ENCODE data around the gene TSPAN18.
"Not testable (repeated sequence)": the region's sequence is repeated elsewhere in the genome, so short reads cannot be mapped to it uniquely, and the experiment has no call there.

TSPAN18 gene

DNA sequence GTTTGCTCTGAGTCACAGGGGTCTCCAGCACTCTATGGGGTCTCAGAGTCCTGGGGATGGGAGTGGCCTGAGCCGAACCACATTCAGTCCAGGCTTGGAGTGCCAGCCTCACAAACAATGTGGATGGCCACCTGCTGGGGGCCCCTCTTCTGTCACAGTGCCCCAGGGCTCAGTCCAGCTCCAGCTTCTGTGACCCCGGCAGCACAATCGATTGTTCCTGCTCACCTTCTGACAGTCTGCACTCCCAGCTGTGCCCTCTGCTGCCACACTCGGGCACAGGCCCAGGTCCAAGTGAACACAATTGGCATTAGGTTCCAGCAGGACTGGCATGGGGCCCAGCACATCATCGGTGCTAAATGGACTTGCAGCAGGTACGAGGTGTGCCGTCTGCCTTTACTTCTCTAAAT, 139.1 kb downstream of the TSPAN18 start:
- TF ChIP-seq POLR2A (IDR thresholded peaks at IDR 0.05; ENCODE audit: low read length) = no peak
- TF ChIP-seq GATA1 (IDR thresholded peaks at IDR 0.05; ENCODE audit: low read depth, low read length) = no peak
- no peak for DNase-seq

DNA sequence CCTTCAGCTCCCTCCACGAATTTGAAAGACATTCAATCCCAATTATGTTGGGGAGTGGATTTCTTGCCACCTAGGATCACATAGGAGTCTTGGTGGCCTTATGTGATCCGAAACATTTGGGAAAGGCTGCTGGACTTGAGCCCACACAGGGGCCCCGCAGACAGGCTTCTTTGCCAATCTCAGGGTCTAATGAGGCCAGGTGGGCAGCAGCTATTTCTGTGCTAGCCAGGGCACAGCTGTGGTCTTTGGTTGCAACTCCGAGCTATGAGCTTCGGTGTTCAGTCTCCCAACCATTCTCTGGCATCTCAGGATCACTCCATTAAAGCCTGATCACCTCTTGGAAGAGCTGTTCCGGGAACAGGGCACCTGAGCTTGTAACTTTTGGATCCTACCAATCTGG, 139.5 kb downstream of the TSPAN18 start:
- no peak for TF ChIP-seq GATA1 (IDR thresholded peaks at IDR 0.05; ENCODE audit: low read depth, low read length)
- TF ChIP-seq POLR2A (IDR thresholded peaks at IDR 0.05; ENCODE audit: low read length) = no peak
- DNase-seq = no peak

DNA sequence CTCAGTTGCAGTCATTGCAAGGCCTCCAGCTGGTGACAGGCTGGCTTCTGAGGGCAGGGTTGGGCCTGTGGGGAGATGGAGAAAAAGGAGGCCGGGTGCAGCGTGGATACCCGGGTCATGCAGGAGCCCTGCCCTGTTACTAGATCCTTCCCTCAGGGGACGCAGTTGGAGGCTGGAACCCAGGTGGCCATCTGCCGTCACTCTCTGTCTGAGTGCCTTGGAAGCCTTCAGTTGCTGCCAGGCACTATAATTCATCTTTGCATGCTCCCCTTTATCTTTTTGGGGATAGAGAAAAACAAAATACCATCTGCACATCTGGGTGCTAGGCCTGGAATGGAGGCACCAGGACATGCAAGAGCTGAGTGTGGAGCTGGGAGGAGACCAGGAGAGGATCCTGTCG, 141.3 kb downstream of the TSPAN18 start:
- TF ChIP-seq GATA1 (IDR thresholded peaks at IDR 0.05; ENCODE audit: low read depth, low read length) (no peak), POLR2A (IDR thresholded peaks at IDR 0.05; ENCODE audit: low read length) (no peak)
- DNase-seq = no peak

DNA sequence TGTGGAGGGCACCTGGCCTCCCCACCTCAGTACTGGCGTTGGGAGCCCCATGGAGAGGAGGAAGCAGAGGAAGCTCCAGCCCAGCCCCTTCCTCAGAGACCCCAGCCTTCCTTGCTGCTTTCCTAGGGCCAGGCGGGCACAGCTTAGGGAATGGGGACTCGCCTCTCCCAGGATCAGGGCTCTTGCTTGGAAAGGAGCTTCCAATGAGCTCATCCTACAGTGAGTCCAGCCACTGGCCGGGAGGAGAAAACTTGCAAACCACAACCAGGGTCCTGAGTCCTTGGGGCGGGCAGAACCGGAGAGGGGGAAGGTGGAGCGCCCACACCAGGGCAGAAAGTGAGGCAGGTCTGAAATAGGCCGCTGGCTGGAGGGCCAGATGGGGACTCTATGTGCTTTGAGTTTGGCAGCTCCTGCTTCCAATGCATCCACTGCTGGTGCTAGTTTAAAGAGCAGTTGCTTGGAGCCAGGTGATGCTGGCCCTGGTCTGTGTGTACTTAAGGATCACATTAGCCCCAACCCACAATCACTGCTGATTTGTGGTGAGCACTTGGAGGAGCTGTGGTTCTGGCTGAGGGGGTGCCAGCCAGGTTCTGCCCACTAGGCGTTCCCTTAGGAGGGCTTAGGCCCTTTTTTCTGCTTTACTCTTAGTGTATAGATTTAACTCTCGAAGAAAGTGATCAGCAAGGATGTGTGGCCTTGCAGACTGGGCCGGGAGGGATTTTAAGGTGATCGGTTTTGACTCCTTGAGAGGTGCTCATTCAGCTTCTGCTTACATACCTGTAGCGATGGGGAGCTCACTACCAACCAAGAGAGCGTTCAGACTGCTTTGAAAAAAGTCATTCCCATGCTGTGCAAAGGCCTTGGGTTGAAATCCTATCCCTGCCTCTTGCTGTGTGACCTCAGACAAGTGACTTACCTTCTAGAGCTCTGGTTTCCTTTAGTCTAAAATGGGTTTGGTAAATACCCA, 142.0 kb downstream of the TSPAN18 start:
- no peak for TF ChIP-seq POLR2A (IDR thresholded peaks at IDR 0.05; ENCODE audit: low read length)
- TF ChIP-seq GATA1 (IDR thresholded peaks at IDR 0.05; ENCODE audit: low read depth, low read length) = no peak
- DNase-seq = no peak

DNA sequence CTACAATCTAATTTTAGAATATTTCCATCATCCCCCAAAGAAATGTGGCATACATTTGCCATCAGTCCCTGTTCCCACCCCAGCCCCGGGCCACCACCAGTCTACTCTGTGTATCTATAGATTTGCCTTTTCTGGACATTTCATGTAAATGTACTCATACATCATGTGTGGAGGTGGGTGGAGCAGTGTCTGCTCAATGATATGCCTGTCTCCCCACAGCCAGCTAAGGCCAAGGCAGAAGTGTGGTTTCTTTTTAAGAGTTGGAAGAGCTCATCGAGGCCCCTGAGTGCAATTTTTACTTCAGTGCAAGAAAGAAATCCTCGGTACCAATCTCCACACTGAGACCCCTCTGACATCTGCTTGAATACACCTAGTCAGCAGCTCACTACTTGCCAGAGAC, 143.4 kb downstream of the TSPAN18 start:
- no peak for DNase-seq
- TF ChIP-seq POLR2A (IDR thresholded peaks at IDR 0.05; ENCODE audit: low read length) (no peak), GATA1 (IDR thresholded peaks at IDR 0.05; ENCODE audit: low read depth, low read length) (no peak)

DNA sequence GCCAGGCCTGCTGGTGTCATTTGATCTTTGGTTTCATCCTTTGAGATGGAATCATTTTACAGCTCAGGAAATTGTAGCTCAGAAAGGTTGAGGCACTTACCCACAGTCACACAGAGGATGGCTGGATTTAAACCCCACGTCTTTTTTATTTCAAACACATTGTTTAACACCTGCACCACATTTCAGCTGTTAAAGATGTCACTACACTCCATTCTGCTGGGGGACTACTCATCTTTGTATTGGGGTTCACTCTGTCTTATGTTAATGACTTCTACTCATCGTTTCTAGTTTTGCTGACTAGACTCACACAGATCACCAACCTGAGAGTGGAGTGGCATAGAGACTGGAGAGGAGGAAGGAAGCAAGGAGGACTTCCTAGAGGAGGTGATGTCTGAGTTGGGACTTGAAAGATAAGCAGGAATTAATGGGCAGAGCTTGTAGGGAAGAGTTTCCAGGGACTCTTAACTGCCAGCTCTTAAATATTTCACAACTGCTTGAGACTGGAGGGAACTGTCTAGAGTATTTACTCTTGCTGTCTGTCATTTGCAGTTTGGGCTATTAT, 143.9 kb downstream of the TSPAN18 start:
- no peak for TF ChIP-seq GATA1 (IDR thresholded peaks at IDR 0.05; ENCODE audit: low read depth, low read length)
- TF ChIP-seq POLR2A (IDR thresholded peaks at IDR 0.05; ENCODE audit: low read length) = no peak

DNA sequence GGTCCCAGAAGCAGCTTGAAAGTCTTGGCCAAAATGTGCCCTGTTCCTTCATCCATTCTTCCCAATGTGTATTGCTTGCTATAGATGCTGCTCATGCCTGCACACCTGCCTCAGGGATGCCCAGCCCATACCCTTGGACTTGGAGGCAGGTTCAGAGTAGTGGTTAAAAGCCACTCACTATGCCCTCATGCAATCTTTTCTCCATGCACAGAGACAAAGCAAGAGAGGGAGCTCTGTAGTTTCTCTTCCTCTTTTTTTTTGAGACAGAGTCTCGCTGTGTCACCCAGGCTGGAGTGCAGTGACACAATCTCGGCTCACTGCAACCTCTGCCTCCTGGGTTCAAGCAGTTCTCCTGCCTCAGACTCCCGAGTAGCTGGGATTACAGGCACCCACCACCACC, 144.9 kb downstream of the TSPAN18 start:
- DNase-seq = not testable (repeated sequence)

More for the DNA sequence above, 143.9 kb downstream of the TSPAN18 start:
- DNase-seq = no peak

DNA sequence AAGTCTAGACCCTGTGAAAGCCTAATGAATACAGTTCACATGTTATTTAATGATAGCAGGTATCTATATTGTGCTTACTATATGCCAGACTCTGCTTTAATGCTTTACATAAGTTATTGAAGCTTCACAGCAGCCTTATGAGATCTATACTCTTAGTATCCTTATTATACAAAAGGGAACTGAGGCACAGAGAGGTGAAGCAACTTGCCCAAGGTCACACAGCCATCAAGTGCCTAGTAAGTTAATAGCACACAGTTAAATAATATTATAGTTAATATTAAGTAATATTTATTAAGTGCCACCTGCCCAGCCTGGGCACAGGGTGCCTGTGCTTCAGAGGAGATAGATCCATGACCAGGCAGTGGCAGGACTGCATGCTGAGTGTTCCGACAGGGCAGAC, 145.8 kb downstream of the TSPAN18 start:
- no peak for TF ChIP-seq GATA1 (IDR thresholded peaks at IDR 0.05; ENCODE audit: low read depth, low read length)
- no peak for TF ChIP-seq POLR2A (IDR thresholded peaks at IDR 0.05; ENCODE audit: low read length)
- DNase-seq = no peak

DNA sequence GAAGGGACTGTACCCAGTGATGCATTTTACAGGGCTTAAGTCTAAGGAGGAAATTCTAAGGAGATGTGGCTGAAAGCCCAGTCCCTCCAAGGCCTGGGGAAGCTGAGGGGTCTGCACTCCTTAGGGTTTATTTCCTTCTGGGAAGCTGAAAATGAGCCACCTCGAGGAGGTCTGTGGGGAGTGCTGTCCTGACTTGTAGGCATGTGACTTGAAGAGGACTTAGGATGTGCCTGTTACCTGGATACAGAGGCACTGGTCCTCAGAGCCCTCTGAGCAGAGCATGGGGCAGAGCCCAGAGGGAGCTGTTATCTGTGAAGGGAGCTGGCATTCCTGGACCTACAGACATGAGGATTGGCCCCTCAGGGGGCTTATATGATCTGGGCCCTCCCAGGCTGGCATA, 146.8 kb downstream of the TSPAN18 start:
- DNase-seq = no peak
- TF ChIP-seq GATA1 (IDR thresholded peaks at IDR 0.05; ENCODE audit: low read depth, low read length) = no peak
- TF ChIP-seq POLR2A (IDR thresholded peaks at IDR 0.05; ENCODE audit: low read length) = no peak

DNA sequence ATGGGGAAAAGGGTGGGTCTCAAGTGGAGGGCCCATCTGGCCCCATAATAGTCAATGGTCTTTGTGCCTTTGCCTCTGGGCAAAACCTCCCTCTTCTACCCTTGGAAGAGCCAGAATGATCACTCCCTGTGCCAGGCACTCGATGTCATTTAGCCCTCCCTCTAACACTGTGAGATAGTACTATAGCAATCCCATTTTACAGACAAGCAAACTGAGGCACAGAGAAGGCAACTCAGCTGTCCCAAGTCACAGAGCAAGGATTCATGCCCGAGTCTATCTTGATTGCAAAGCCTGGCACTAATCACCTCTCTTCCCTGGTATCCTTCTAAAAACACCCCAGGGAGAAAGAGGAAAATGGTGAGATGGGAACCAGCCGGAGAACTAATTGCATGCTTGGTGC, 147.5 kb downstream of the TSPAN18 start:
- TF ChIP-seq POLR2A (IDR thresholded peaks at IDR 0.05; ENCODE audit: low read length) (no peak), GATA1 (IDR thresholded peaks at IDR 0.05; ENCODE audit: low read depth, low read length) (no peak)
- DNase-seq = no peak

DNA sequence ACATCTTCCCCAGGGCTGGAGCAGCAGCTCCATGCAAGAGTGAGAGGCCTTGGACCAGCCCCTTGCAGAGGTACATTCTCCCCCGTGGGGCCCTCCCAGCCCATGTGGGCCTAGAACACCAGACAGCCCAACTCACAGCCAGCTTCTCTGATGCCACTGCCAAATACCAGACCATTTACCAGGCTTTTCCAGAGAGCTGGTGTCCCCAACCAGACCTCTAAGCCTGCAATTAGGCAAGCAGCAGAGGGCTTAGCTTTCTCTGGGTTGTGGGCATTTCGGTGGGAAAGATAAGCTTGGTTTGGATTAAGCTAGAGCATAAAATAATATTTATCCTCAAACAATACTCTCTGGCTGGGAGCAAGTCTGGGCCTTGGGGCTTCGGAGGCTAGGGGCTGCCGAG, 148.3 kb downstream of the TSPAN18 start:
- DNase-seq = no peak
- TF ChIP-seq POLR2A (IDR thresholded peaks at IDR 0.05; ENCODE audit: low read length) (no peak), GATA1 (IDR thresholded peaks at IDR 0.05; ENCODE audit: low read depth, low read length) (no peak)

DNA sequence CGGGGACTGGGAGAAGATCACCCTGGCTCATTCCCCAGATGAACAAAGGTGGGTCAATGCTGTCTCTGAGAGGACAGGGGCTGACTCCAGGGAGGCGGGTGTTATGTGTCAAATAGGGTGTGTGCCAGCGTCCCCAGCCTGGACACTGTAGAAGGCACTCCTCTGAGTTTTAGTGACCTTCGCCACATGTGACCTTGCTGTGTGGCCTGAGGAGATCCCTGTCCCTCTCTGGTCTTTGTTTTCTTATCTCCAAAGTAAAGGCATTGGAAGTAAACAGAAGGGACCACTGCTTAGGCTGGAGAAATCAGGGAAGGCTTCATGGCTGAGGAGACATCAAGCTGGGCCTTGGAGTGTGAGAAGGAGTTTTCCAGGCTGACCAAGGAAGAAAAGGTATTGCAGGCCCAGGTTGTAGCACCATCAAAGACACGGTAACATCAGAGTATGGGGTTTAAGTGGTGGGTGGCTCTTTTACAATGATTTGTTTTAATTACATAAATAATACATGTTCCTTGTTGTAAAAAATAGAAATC, 149.5 kb downstream of the TSPAN18 start:
- DNase-seq = no peak

DNA sequence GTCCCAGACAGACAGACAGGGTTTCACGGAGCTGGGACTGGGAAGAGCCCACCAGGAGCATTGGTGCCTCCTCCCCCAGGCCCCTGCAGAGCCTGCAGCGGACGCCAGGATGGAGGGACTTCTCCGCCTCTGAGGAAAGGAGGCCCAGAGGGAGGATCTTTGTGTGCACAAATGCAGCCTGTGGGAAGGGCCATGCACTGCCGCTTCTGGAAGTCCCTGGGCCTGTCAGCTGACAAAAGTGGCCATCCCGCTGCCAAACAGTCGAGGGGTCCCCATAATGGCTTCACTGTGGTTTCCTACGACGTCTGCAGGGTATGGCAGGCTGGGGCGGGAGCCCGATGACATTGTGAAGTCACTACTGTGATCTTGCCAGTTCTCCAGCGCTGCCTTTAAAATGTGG, 150.1 kb downstream of the TSPAN18 start:
- TF ChIP-seq POLR2A (IDR thresholded peaks at IDR 0.05; ENCODE audit: low read length) (no peak), GATA1 (IDR thresholded peaks at IDR 0.05; ENCODE audit: low read depth, low read length) (no peak)
- no peak for DNase-seq

More for the DNA sequence above, 149.5 kb downstream of the TSPAN18 start:
- TF ChIP-seq POLR2A (IDR thresholded peaks at IDR 0.05; ENCODE audit: low read length) (no peak), GATA1 (IDR thresholded peaks at IDR 0.05; ENCODE audit: low read depth, low read length) (no peak)

DNA sequence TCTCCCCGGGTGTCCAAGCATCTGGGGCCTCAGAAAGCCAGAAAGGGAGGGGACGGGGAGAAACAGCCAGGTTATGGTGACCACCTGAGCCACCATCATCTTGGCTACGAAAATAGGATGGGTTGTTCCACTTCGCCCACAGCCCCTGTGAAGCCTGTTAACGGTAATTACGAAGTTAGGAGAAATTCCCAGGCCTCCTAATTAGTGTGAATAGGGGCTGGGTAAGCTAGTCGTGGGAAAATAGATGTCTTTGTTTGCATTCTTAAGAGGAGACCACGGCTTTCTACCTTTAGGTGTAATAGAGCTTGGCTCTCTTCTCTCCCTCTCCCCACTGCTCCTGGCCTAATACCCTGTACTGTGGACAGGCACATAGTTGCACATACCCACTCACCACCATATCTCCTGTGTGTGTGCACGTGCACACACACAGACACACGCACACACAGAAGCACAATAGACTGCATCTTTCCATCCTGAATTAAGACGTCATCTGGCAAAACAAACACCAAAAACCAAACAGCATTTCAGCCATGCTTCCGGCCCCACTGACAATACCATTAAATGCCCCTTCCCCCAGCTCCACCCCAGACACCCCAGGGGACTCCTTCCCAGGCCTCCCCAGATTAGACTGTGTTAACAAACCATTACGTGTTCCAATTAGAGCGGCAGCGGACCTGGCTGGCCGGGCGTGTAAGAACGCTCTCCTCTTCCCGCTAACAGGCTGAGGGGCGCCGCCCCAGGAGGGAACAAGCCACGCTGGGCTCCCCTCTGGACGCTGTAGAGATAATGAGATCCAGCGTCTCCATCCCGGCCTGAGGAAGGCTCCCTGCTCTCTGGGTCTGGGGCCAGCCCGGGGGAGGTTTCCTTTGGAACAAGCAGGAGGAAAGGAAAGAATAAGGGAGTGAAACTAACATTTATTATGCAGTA, 151.1 kb downstream of the TSPAN18 start:
- TF ChIP-seq POLR2A (IDR thresholded peaks at IDR 0.05; ENCODE audit: low read length) (no peak), GATA1 (IDR thresholded peaks at IDR 0.05; ENCODE audit: low read depth, low read length) (no peak)
- DNase-seq = no peak

All from erythroblast (primary cell).